T-cell (primary cell): ENCODE measurements around the gene SGMS2. TPM values are rescaled to one million over a fixed set of nuclear protein-coding genes. Genes with fewer than 3 reads are reported as not detected.

Source experiments
- ATAC-seq, 4 experiments: fragments of 200-7000 bp in 3 of 4; fragments of 150-1000 bp in 1 of 4; cut with Tn5 transposase; replicated peaks in 1 of 4; 1 replicate in 3 of 4; 2 replicates in 1 of 4; pipeline ENCODE4 v1.10.0; 2021; ENCODE audit warnings: moderate library complexity in 3 of 4, mild to moderate bottlenecking in 2 of 4, moderate number of reproducible peaks in 1 of 4
- CTCF ChIA-PET, 2 donors: fragments of 300-600 bp; sonication (Branson Sonifier 250); formaldehyde crosslinking; loops; one replicate each; lab custom pipeline; 2022; ENCODE audit warnings: antibody characterized with exemption in 2 of 2; lab: Charles Lee
- POLR2A ChIA-PET, 2 donors: fragments of 300-600 bp; sonication (Branson Sonifier 250); formaldehyde crosslinking; loops; one replicate each; lab custom pipeline; 2022; ENCODE audit warnings: antibody characterized with exemption in 2 of 2; lab: Charles Lee
- DNase-seq, 35 experiments: peaks; one replicate each; pipeline versions ENCODE4 v3.0.0 to v3.0.0-alpha.2; 2013 to 2023
- H3K27ac ChIP-seq: one replicate; pipeline ENCODE4 v1.5.1; 2013; ENCODE audit warnings: low read length
- H3K27me3 ChIP-seq, 2 experiments: replicated peaks in 1 of 2; 1 replicate in 1 of 2; 2 replicates in 1 of 2; pipeline versions ENCODE4 v1.6.1 to v1.7.0; 2013; ENCODE audit warnings: low read length in 1 of 2, mixed read lengths in 1 of 2; ENCODE audit not compliant: control insufficient read depth in 2 of 2, insufficient read depth in 2 of 2; ENCODE audit errors: extremely low read depth in 1 of 2
- H3K36me3 ChIP-seq, 2 donors: 1 replicate in 1 of 2; 2 replicates in 1 of 2; pipeline versions ENCODE4 v1.6.1 to v1.7.0; 2013; ENCODE audit warnings: low read length in 1 of 2; ENCODE audit not compliant: control insufficient read depth in 2 of 2, insufficient read depth in 1 of 2; ENCODE audit errors: extremely low read depth in 1 of 2
- H3K4me1 ChIP-seq, 2 experiments: 1 replicate in 1 of 2; 2 replicates in 1 of 2; pipeline versions ENCODE4 v1.6.1 to v1.7.0; 2013; ENCODE audit warnings: low read length in 2 of 2, mixed read lengths in 1 of 2; ENCODE audit not compliant: insufficient read depth in 2 of 2, control insufficient read depth in 1 of 2; ENCODE audit errors: extremely low read depth in 1 of 2
- H3K4me3 ChIP-seq, 2 donors: 1 replicate in 1 of 2; 2 replicates in 1 of 2; pipeline versions ENCODE4 v1.5.1 to v1.7.0; 2013; ENCODE audit warnings: mild to moderate bottlenecking in 2 of 2, low read length in 1 of 2, moderate library complexity in 1 of 2; ENCODE audit not compliant: control insufficient read depth in 1 of 2; ENCODE audit errors: extremely low read depth in 1 of 2
- H3K9me3 ChIP-seq: 2 replicates; pipeline ENCODE4 v1.7.0; 2013
- H3K27ac Mint-ChIP-seq, 2 donors: one replicate each; pipeline ENCODE4 v1.8.0; 2020 to 2021; ENCODE audit warnings: mild to moderate bottlenecking in 2 of 2, mixed read lengths in 2 of 2
- H3K27me3 Mint-ChIP-seq, 2 donors: one replicate each; pipeline ENCODE4 v1.8.0; 2021 to 2022; ENCODE audit warnings: mixed read lengths in 2 of 2
- H3K36me3 Mint-ChIP-seq: one replicate; pipeline ENCODE4 v1.8.0; 2021; ENCODE audit warnings: mixed read lengths
- H3K4me1 Mint-ChIP-seq, 3 donors: one replicate each; pipeline ENCODE4 v1.8.0; 2020 to 2022; ENCODE audit warnings: mixed read lengths in 3 of 3, mild to moderate bottlenecking in 1 of 3
- H3K4me3 Mint-ChIP-seq, 3 donors: one replicate each; pipeline ENCODE4 v1.8.0; 2020 to 2022; ENCODE audit warnings: mild to moderate bottlenecking in 3 of 3, mixed read lengths in 3 of 3, moderate library complexity in 3 of 3
- H3K9me3 Mint-ChIP-seq, 3 donors: one replicate each; pipeline ENCODE4 v1.8.0; 2020 to 2022; ENCODE audit warnings: mixed read lengths in 3 of 3
- WGBS: methylation state at CpG from one replicate; pipeline ENCODE4 v1.1.5; 2013; ENCODE audit warnings: missing lambda C conversion rate; ENCODE audit not compliant: insufficient coverage; 5-methylcytosine and 5-hydroxymethylcytosine counted together
- total RNA-seq, 35 experiments: library from RNA in 6 of 35; stranded (reverse) in 6 of 35; fragments of 120-200 nt in 1 of 35; gene quantifications; one replicate each; pipeline versions ENCODE4 v1.2.1 to v1.2.4 and lab custom pipeline; 2013 to 2026

Gene SGMS2
- total RNA-seq, 5 donors from 2014 or later (not counting 1 experiment from before 2014, with no cell fraction given), result 0.25 to 0.82 TPM; not detected in 3

DNA sequence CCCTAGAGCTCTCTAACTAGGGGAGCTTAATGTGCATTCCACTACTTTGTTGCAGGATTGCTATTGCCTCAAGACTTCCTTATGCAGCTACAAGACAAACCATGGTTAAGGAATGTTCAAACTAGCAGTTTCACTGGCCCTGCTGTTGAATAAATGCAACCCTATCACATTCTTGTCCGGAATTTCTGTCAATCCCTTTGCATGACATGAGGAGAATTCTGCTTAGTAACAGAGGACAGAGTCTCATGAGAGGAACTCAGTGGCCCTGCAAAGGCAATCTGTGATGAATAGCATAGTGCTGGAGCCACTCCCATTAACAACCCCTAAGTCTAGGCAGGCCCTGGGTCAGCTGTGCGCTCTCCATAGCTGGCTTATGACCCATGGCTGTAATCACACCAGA, 30.7 kb upstream of the SGMS2 start:
- Histone ChIP-seq H3K36me3 (no peaks in the 10 kb centered on the region), H3K4me3 (no peak overlapping the region), H3K9me3 (no peaks in the 10 kb centered on the region), H3K4me1 (no peaks in the 10 kb centered on the region), H3K27ac (no peak overlapping the region), H3K27me3 (no peaks in the 10 kb centered on the region)
- Mint-ChIP-seq H3K27me3 (peaks cover 14 to 21% of the 10 kb centered on the region in 2 donors), H3K4me1 (no peaks in the 10 kb centered on the region), H3K4me3 (no peak overlapping the region), H3K36me3 (no peaks in the 10 kb centered on the region), H3K9me3 (no peaks in the 10 kb centered on the region), H3K27ac (no peak overlapping the region)
- ATAC-seq, result no peak
- 80% methylated on average over 1 of the region's 2 CpGs for WGBS
- no peak for DNase-seq
- ChIA-PET POLR2A (no interaction called here), CTCF (no interaction called here)

DNA sequence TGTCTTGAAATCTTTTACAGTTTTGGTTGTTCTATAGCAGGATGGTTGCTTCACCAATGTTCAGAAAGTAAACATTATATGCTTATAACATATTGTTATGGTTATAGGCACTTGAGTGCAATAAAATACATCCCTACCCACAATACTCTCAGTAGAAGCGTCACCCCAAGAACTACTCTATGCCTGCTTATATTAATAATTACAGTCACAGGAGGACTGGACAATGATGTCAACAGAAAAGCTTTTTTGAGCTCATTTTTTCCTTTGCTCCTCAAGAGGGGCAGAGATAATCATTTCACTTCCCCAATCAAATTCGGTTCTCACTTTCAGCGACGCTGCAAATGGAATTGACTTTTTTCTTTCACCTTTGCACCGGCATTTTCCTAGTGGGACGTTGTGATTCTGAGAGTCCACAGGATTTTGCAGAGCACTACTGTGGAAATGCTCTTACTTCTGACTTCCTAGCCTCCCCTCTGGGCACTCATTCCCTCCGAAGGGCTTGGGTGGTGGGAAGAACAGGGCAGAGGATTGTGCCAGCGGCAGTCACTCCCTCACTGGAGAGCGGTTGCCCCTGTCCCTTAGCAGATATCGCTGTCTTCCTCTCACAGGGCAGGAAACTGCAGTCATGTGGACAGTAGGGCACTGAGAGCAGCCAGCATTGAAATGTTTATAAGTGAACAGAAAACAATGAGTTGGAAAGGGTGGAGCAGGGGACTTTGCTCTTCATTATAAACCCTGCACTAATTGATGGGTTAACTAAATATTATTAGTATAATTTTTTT, 24.9 kb upstream of the SGMS2 start:
- H3K4me1 Mint-ChIP-seq, result no peaks in the 10 kb centered on the region
- H3K27ac Mint-ChIP-seq, result no peak overlapping the region
- ChIA-PET CTCF (no interaction called here), POLR2A (no interaction called here)
- no peak for ATAC-seq
- no peak overlapping the region for H3K4me3 ChIP-seq
- no peaks in the 10 kb centered on the region for H3K9me3 ChIP-seq
- H3K36me3 ChIP-seq, result no peaks in the 10 kb centered on the region
- H3K27me3 Mint-ChIP-seq, result peaks cover 41 to 51% of the 10 kb centered on the region in 2 donors
- no peaks in the 10 kb centered on the region for H3K27me3 ChIP-seq
- H3K36me3 Mint-ChIP-seq, result no peaks in the 10 kb centered on the region
- H3K4me1 ChIP-seq, result no peaks in the 10 kb centered on the region
- no CpG with 5 or more reads among the region's 10 CpGs for WGBS
- no peak overlapping the region for H3K4me3 Mint-ChIP-seq
- no peak overlapping the region for H3K27ac ChIP-seq
- no peaks in the 10 kb centered on the region for H3K9me3 Mint-ChIP-seq
- DNase-seq, result no peak

DNA sequence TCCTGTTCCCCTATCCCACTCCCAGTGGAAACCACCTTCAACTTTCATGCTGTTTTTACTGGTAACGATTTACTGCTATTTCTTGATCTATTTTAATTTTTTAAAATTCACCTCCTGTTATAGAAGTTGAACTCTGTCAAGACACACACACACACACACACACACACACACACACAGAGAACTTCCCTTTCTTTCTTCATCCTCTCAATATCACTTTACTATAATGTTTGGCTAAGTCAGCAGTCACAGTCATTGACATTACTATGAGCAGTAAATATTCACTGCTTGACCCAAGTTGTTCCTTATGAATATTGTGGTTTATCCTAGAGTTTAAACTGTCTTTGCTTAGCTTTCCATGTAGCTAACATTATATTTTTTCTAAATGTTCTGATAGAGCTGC, 24.0 kb upstream of the SGMS2 start:
- Histone ChIP-seq H3K4me3 (no peak overlapping the region), H3K4me1 (no peaks in the 10 kb centered on the region), H3K9me3 (no peaks in the 10 kb centered on the region), H3K36me3 (no peaks in the 10 kb centered on the region), H3K27me3 (no peaks in the 10 kb centered on the region), H3K27ac (no peak overlapping the region)
- DNase-seq (no peak), ATAC-seq (no peak)
- ChIA-PET CTCF (no interaction called here), POLR2A (no interaction called here)
- no CpG with 5 or more reads among the region's 1 CpG for WGBS
- H3K4me3 Mint-ChIP-seq, result no peak overlapping the region
- peaks cover 41 to 48% of the 10 kb centered on the region in 2 donors for H3K27me3 Mint-ChIP-seq
- H3K9me3 Mint-ChIP-seq, result no peaks in the 10 kb centered on the region
- H3K27ac Mint-ChIP-seq, result no peak overlapping the region
- no peaks in the 10 kb centered on the region for H3K4me1 Mint-ChIP-seq
- no peaks in the 10 kb centered on the region for H3K36me3 Mint-ChIP-seq

DNA sequence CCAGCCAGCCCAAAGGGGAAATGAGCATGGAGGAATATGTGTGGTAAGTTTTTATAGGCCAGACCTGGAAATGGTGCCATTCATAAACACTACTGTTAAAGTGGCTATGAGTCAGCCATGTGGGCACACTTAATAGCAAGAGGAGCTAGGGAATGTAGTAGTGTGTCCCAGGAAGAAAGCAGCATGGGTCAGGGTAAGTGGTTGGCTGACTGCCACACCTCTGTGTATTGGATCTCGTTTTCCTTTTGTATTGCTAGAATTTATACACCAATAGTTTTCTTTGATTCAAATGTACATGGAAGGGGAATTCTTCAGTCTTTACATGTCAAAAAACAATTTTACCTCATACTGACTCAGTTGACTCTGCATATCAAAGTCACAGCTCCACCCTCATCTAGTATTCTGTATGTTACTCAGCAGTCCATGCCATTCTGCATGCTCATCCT, 22.9 kb upstream of the SGMS2 start:
- no peak overlapping the region for H3K4me3 ChIP-seq

DNA sequence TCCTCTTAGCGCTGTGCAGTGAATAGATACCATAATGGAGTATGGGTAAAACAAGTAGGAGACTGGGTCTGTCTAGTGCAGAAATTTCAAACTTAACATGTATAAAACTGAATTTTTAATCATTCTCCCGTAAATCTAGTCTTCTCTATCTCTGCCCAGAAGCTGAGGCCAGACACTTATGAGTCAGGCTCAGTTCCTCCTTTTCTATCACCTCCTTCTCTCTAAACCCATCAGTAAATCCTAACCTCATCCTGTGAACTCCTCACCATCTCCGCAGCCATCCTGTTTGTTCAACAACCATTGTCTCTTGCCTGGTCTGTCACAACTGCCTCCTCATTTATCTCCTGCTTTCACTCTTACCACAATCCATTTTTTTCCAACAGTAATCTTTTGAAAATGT, 19.8 kb upstream of the SGMS2 start:
- ChIA-PET CTCF (no interaction called here), POLR2A (no interaction called here)
- Histone ChIP-seq H3K36me3 (no peaks in the 10 kb centered on the region), H3K9me3 (no peaks in the 10 kb centered on the region), H3K4me3 (no peak overlapping the region), H3K4me1 (no peaks in the 10 kb centered on the region), H3K27me3 (no peaks in the 10 kb centered on the region), H3K27ac (no peak overlapping the region)
- no peaks in the 10 kb centered on the region for H3K9me3 Mint-ChIP-seq
- H3K36me3 Mint-ChIP-seq, result no peaks in the 10 kb centered on the region
- no peak overlapping the region for H3K4me3 Mint-ChIP-seq
- no peaks in the 10 kb centered on the region for H3K4me1 Mint-ChIP-seq
- H3K27me3 Mint-ChIP-seq, result peaks cover 40 to 43% of the 10 kb centered on the region in 2 donors
- DNase-seq (no peak), ATAC-seq (no peak)
- WGBS, result 58% methylated on average over 2 of the region's 3 CpGs
- no peak overlapping the region for H3K27ac Mint-ChIP-seq

More for the DNA sequence above, 22.9 kb upstream of the SGMS2 start:
- Histone ChIP-seq H3K4me1 (no peaks in the 10 kb centered on the region), H3K27me3 (no peaks in the 10 kb centered on the region), H3K27ac (no peak overlapping the region), H3K9me3 (no peaks in the 10 kb centered on the region), H3K36me3 (no peaks in the 10 kb centered on the region)
- no peaks in the 10 kb centered on the region for H3K4me1 Mint-ChIP-seq
- ATAC-seq (no peak), DNase-seq (no peak)
- peaks cover 36 to 42% of the 10 kb centered on the region in 2 donors for H3K27me3 Mint-ChIP-seq
- no peaks in the 10 kb centered on the region for H3K36me3 Mint-ChIP-seq
- ChIA-PET CTCF (no interaction called here), POLR2A (no interaction called here)
- WGBS, result no CpG with 5 or more reads among the region's 1 CpG
- H3K4me3 Mint-ChIP-seq, result no peak overlapping the region
- no peak overlapping the region for H3K27ac Mint-ChIP-seq
- no peaks in the 10 kb centered on the region for H3K9me3 Mint-ChIP-seq

DNA sequence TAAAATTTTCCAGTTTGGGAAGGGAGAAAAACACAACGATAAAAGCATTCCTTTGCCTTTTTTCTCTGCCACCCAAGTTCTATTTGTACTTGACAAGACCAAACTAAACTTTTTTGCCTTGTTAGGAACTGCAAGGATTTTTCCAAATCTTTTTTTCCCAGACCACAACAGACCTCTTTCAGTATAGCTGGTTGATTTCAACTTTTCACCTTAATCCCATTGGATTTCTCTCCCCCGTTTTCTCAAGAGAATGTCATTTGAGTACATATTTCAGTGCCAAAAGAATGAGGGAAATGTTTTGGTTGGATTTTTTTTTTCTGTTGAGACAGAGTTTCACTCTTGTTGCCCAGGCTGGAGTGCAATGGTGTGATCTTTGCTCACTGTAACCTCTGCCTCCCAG, 18.5 kb upstream of the SGMS2 start:
- no peak overlapping the region for H3K27ac ChIP-seq
- no peaks in the 10 kb centered on the region for H3K36me3 ChIP-seq
- ATAC-seq (no peak), DNase-seq (no peak)
- POLR2A ChIA-PET, result no interaction called here
- no peak overlapping the region for H3K27ac Mint-ChIP-seq
- H3K4me1 Mint-ChIP-seq, result no peaks in the 10 kb centered on the region
- H3K36me3 Mint-ChIP-seq, result no peaks in the 10 kb centered on the region
- H3K27me3 ChIP-seq, result no peaks in the 10 kb centered on the region
- no CpG with 5 or more reads among the region's 2 CpGs for WGBS
- CTCF ChIA-PET, result no interaction called here
- H3K9me3 ChIP-seq, result no peaks in the 10 kb centered on the region
- no peaks in the 10 kb centered on the region for H3K9me3 Mint-ChIP-seq
- no peak overlapping the region for H3K4me3 ChIP-seq
- H3K27me3 Mint-ChIP-seq, result peaks cover 42 to 46% of the 10 kb centered on the region in 2 donors
- no peak overlapping the region for H3K4me3 Mint-ChIP-seq
- H3K4me1 ChIP-seq, result no peaks in the 10 kb centered on the region
